WERI-Rb-1 (cell line): Measurements from ENCODE around the gene CACNA1E.

Experiments
- DNase-seq: peaks from one replicate; pipeline ENCODE4 v3.0.0-alpha.2; 2020
- H3K27ac ChIP-seq: fragments of 250-450 bp; sonication (Bioruptor Pico); 2 replicates; pipeline ENCODE4 v1.5.1; 2020; ENCODE audit warnings: mild to moderate bottlenecking, moderate library complexity
- H3K27me3 ChIP-seq: fragments of 250-450 bp; sonication (Bioruptor Pico); 2 replicates; pipeline ENCODE4 v1.5.1; 2021; ENCODE audit warnings: mild to moderate bottlenecking, low read depth, moderate library complexity; ENCODE audit not compliant: insufficient read depth, severe bottlenecking
- H3K36me3 ChIP-seq: fragments of 250-450 bp; sonication (Bioruptor Pico); 2 replicates; pipeline ENCODE4 v1.5.1; 2020; ENCODE audit warnings: mild to moderate bottlenecking, moderate library complexity
- H3K4me3 ChIP-seq: 2 replicates; pipeline ENCODE4 v1.5.1; 2011; ENCODE audit warnings: low read depth, mild to moderate bottlenecking, control low read depth, low read length
- H3K9me3 ChIP-seq: fragments of 250-450 bp; sonication (Bioruptor Pico); 2 replicates; pipeline ENCODE4 v1.5.1; 2021; ENCODE audit warnings: mild to moderate bottlenecking, moderate library complexity; ENCODE audit not compliant: severe bottlenecking
- CTCF ChIP-seq: IDR thresholded peaks from 2 replicates; pipeline ENCODE4 v1.5.1; 2011; ENCODE audit warnings: low read depth, mild to moderate bottlenecking, control low read depth, inconsistent platforms, low read length

The CACNA1E gene

GRCh38 chr1:181490740-181491712 lies 7.7 kb downstream of the CACNA1E start:
- Histone ChIP-seq H3K27ac (no peak overlapping the region), H3K36me3 (no peaks in the 10 kb centered on the region), H3K4me3 (no peak overlapping the region), H3K27me3 (peaks cover 10% of the 10 kb centered on the region), H3K9me3 (no peaks in the 10 kb centered on the region)
- TF ChIP-seq CTCF = no peak
- no peak for DNase-seq

- H3K9me3 ChIP-seq = no peaks in the 10 kb centered on the region
These were observed 9.8 kb downstream of the CACNA1E start for GRCh38 chr1:181493166-181493565.

GRCh38 chr1:181493885-181494284 lies 10.6 kb downstream of the CACNA1E start:
- TF ChIP-seq CTCF = no peak
- H3K27me3 ChIP-seq = peaks cover under 1% of the 10 kb centered on the region
- no peak overlapping the region for H3K4me3 ChIP-seq
- DNase-seq = no peak
- no peak overlapping the region for H3K27ac ChIP-seq
- H3K36me3 ChIP-seq = no peaks in the 10 kb centered on the region
- no peaks in the 10 kb centered on the region for H3K9me3 ChIP-seq

More at GRCh38 chr1:181493166-181493565, 9.8 kb downstream of the CACNA1E start:
- no peak for TF ChIP-seq CTCF
- Histone ChIP-seq H3K27me3 (peaks cover 2% of the 10 kb centered on the region), H3K36me3 (no peaks in the 10 kb centered on the region), H3K27ac (no peak overlapping the region), H3K4me3 (no peak overlapping the region)
- DNase-seq = no peak

- Histone ChIP-seq H3K36me3 (no peaks in the 10 kb centered on the region), H3K9me3 (no peaks in the 10 kb centered on the region), H3K27ac (no peak overlapping the region), H3K27me3 (no peaks in the 10 kb centered on the region), H3K4me3 (no peak overlapping the region)
- DNase-seq = no peak
- TF ChIP-seq CTCF = no peak
These were observed 13.4 kb downstream of the CACNA1E start for GRCh38 chr1:181496759-181497158.

GRCh38 chr1:181497870-181498269 lies 14.6 kb downstream of the CACNA1E start:
- Histone ChIP-seq H3K27ac (no peak overlapping the region), H3K9me3 (no peaks in the 10 kb centered on the region), H3K4me3 (no peak overlapping the region), H3K27me3 (no peaks in the 10 kb centered on the region), H3K36me3 (no peaks in the 10 kb centered on the region)
- no peak for DNase-seq
- no peak for TF ChIP-seq CTCF
